Calu3 (cell line): ENCODE results near the gene GALNT6. TPM values are rescaled to one million over a fixed set of nuclear protein-coding genes. Genes with fewer than 3 reads are reported as not detected.
"Not testable (repeated sequence)": the region's sequence is repeated elsewhere in the genome, so short reads cannot be mapped to it uniquely, and the experiment has no call there.

Experiments used
- BruUV-seq: library from RNA; stranded (reverse); fragments of 400-500 nt; replicated peaks from 2 replicates; lab custom pipeline; 2021; lab: Mats Ljungman, UMichigan
- CTCF ChIA-PET: fragments of 300-600 bp; sonication (Branson Sonifier 250); formaldehyde crosslinking; loops from one replicate; lab custom pipeline; 2022; ENCODE audit warnings: antibody characterized with exemption; lab: Charles Lee
- DNase-seq: peaks from one replicate; pipeline ENCODE4 v3.0.0; 2022
- H3K27ac Mint-ChIP-seq: one replicate; pipeline ENCODE4 v1.8.0; 2022; ENCODE audit warnings: mixed read lengths; ENCODE audit not compliant: unreplicated experiment
- H3K27me3 Mint-ChIP-seq: one replicate; pipeline ENCODE4 v1.8.0; 2022; ENCODE audit warnings: mixed read lengths; ENCODE audit not compliant: unreplicated experiment
- H3K36me3 Mint-ChIP-seq: one replicate; pipeline ENCODE4 v1.8.0; 2022; ENCODE audit warnings: mild to moderate bottlenecking, moderate library complexity, mixed read lengths; ENCODE audit not compliant: insufficient read depth, unreplicated experiment
- H3K4me1 Mint-ChIP-seq: one replicate; pipeline ENCODE4 v1.8.0; 2022; ENCODE audit warnings: mild to moderate bottlenecking, low read depth, mixed read lengths; ENCODE audit not compliant: unreplicated experiment
- H3K4me3 Mint-ChIP-seq: one replicate; pipeline ENCODE4 v1.8.0; 2022; ENCODE audit warnings: mild to moderate bottlenecking, low read depth, moderate library complexity, mixed read lengths; ENCODE audit not compliant: unreplicated experiment
- H3K9me3 Mint-ChIP-seq: one replicate; pipeline ENCODE4 v1.8.0; 2022; ENCODE audit warnings: low read depth, mixed read lengths; ENCODE audit not compliant: unreplicated experiment
- intact Hi-C: fragments of 100-400 bp; cut with micrococcal nuclease; formaldehyde crosslinking; loops from one replicate; pipeline ENCODE4 v1.10.0; 2022; ENCODE audit not compliant: unreplicated experiment
- total RNA-seq: library from RNA; stranded (reverse); gene quantifications from 2 replicates; pipeline ENCODE4 v1.2.3, GENCODE V29; 2022
- TF ChIP-seq, protein P1 (sequence below): fragments of 200-600 bp; IDR thresholded peaks from one replicate; pipeline ENCODE4 v1.8.0; 2022; ENCODE audit warnings: antibody characterized with exemption; ENCODE audit not compliant: unreplicated experiment

The GALNT6 gene
- total RNA-seq, 1 experiment from 2014 or later = 45.3 TPM

DNA sequence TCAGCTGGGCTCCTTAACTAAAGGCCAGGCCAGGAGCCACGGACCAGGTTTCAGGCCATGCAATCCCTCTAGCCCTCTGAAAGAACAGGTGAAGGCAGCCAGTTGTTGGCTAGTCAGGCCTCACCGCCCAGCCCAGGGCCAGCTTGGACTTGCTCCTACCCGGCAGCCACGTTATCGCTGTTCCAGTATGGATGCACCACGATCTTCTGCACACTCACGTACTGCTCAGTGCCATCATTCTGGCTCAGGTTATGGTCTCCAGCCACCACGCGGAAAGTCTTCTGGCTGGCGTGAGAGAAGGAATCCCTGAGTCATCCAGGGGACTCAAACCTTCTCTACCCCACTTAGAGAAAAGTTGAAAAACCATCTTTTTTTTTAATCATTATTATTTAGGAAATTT lies 48.8 kb downstream of the GALNT6 start:
- DNase-seq = no peak
- Mint-ChIP-seq H3K4me3 (no peak overlapping the region), H3K36me3 (no peaks in the 10 kb centered on the region), H3K27ac (no peak overlapping the region), H3K9me3 (no peaks in the 10 kb centered on the region), H3K4me1 (peaks cover 12% of the 10 kb centered on the region), H3K27me3 (no peaks in the 10 kb centered on the region)
- BruUV-seq = no TSS peak
- TF ChIP-seq, protein P1, sequence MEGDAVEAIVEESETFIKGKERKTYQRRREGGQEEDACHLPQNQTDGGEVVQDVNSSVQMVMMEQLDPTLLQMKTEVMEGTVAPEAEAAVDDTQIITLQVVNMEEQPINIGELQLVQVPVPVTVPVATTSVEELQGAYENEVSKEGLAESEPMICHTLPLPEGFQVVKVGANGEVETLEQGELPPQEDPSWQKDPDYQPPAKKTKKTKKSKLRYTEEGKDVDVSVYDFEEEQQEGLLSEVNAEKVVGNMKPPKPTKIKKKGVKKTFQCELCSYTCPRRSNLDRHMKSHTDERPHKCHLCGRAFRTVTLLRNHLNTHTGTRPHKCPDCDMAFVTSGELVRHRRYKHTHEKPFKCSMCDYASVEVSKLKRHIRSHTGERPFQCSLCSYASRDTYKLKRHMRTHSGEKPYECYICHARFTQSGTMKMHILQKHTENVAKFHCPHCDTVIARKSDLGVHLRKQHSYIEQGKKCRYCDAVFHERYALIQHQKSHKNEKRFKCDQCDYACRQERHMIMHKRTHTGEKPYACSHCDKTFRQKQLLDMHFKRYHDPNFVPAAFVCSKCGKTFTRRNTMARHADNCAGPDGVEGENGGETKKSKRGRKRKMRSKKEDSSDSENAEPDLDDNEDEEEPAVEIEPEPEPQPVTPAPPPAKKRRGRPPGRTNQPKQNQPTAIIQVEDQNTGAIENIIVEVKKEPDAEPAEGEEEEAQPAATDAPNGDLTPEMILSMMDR = no peak
- intact Hi-C loops = no loop called here
- CTCF ChIA-PET = interaction anchor here (1.2 to 2.5 kb wide), 2 partner anchors 10 to 72 kb away, joined by 5 to 27 read pairs; partner anchors contain the start of gene SMAGP

- CTCF ChIA-PET = interaction anchor here (0.7 to 2.5 kb wide), 12 partner anchors 9 to 837 kb away, joined by 3 to 27 read pairs (median 4); partner anchors contain the start of genes DAZAP2, DIP2B, POU6F1 and SMAGP
- Mint-ChIP-seq H3K4me3 (no peak overlapping the region), H3K27ac (no peak overlapping the region)
These were observed 49.8 kb downstream of the GALNT6 start for GRCh38 chr12:51341251-51342007.

DNA sequence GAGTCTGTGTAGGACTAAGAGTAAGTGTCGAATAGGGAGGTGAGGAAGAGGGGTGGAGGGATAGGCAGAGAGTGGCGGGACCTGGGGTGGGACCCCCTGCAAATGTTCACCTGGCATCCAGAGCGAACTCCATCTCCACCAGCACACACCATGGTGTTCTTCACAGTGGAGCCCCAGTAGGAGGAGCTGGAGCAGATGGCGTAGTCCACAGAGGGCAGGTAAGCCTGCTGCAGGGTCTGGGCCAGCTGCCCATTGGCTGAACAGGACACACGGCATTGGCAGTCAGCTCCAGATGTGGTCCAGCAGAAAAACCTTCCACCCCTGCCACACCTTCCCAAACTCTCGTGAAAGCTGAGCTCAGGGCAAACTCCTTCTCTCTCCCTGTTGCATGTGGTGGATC lies 51.5 kb downstream of the GALNT6 start:
- H3K36me3 Mint-ChIP-seq = no peaks in the 10 kb centered on the region
- H3K27ac Mint-ChIP-seq = no peak overlapping the region
- CTCF ChIA-PET = interaction anchor here (1.9 kb wide), 1 partner anchor 69 kb away, joined by 4 read pairs; the partner anchor contains the start of gene SMAGP
- no peaks in the 10 kb centered on the region for H3K4me1 Mint-ChIP-seq
- no peaks in the 10 kb centered on the region for H3K27me3 Mint-ChIP-seq
- TF ChIP-seq, protein P1 = no peak
- intact Hi-C loops = loop anchor here (2.0 kb wide), 1 partner anchor 71 kb away; no protein-coding TSS in a partner anchor
- no TSS peak for BruUV-seq
- no peak overlapping the region for H3K4me3 Mint-ChIP-seq
- no peaks in the 10 kb centered on the region for H3K9me3 Mint-ChIP-seq
- no peak for DNase-seq

More at GRCh38 chr12:51341251-51342007, 49.8 kb downstream of the GALNT6 start:
- no peaks in the 10 kb centered on the region for H3K9me3 Mint-ChIP-seq
- H3K27me3 Mint-ChIP-seq = no peaks in the 10 kb centered on the region
- H3K36me3 Mint-ChIP-seq = no peaks in the 10 kb centered on the region
- TF ChIP-seq, protein P1 = peak; percentile 81
- H3K4me1 Mint-ChIP-seq = peaks cover 12% of the 10 kb centered on the region
- no TSS peak for BruUV-seq
- peak; percentile 54 for DNase-seq
- intact Hi-C loops = loop anchor here (1.0 to 2.0 kb wide), 2 partner anchors 73 to 79 kb away; no protein-coding TSS in a partner anchor

- CTCF ChIA-PET = interaction anchor here (0.7 kb wide), 2 partner anchors 41 to 266 kb away, joined by 3 to 6 read pairs; no protein-coding TSS in a partner anchor
- H3K27me3 Mint-ChIP-seq, H3K4me1 Mint-ChIP-seq, H3K4me3 Mint-ChIP-seq, H3K36me3 Mint-ChIP-seq, H3K9me3 Mint-ChIP-seq, H3K27ac Mint-ChIP-seq, intact Hi-C loops, DNase-seq, BruUV-seq: not testable (repeated sequence)
These were observed 53.9 kb downstream of the GALNT6 start for GRCh38 chr12:51337336-51337735.
